GM12878 (cell line): ENCODE measurements around the gene SLC34A1. TPM values are rescaled to one million over a fixed set of nuclear protein-coding genes. Genes with fewer than 3 reads are reported as not detected.

Experiments used
- BHLHE40 ChIP-seq, 2 experiments: fragments of 450-650 bp in 1 of 2; IDR thresholded peaks; 2 replicates each; pipeline ENCODE4 v1.6.1; 2011 to 2017; ENCODE audit warnings: low read depth in 2 of 2, borderline replicate concordance in 1 of 2, improper control_type of control experiment in 1 of 2, low read length in 1 of 2, mild to moderate bottlenecking in 1 of 2
- CHD1 ChIP-seq: IDR thresholded peaks from 2 replicates; pipeline ENCODE4 v1.6.1; 2012; ENCODE audit warnings: low read depth, low read length, improper control_type of control experiment
- CHD2 ChIP-seq: IDR thresholded peaks from 2 replicates; pipeline ENCODE4 v1.6.1; 2011; ENCODE audit warnings: low read depth, low read length, improper control_type of control experiment, borderline replicate concordance
- DPF2 ChIP-seq: fragments of 450-650 bp; IDR thresholded peaks from 2 replicates; pipeline ENCODE4 v1.6.1; 2017; ENCODE audit warnings: mild to moderate bottlenecking
- EP300 ChIP-seq, 2 experiments: fragments of 150-350 bp in 1 of 2; IDR thresholded peaks; 2 replicates each; pipeline ENCODE4 v1.6.1; 2011 to 2012; ENCODE audit warnings: low read depth in 2 of 2, low read length in 2 of 2, borderline replicate concordance in 1 of 2, improper control_type of control experiment in 1 of 2, inconsistent platforms in 1 of 2; ENCODE audit not compliant: control insufficient read depth in 1 of 2
- HDGF ChIP-seq: fragments of 450-650 bp; IDR thresholded peaks from 2 replicates; pipeline ENCODE4 v1.6.1; 2016; ENCODE audit warnings: antibody characterized with exemption
- IKZF1 ChIP-seq: fragments of 450-650 bp; conservative IDR thresholded peaks from 2 replicates; pipeline ENCODE4 v1.6.1; 2017; ENCODE audit warnings: antibody characterized with exemption, mild to moderate bottlenecking
- IKZF2 ChIP-seq, 2 experiments: fragments of 450-650 bp; IDR thresholded peaks; 2 replicates each; pipeline ENCODE4 v1.6.1; 2017; ENCODE audit warnings: mild to moderate bottlenecking in 2 of 2, moderate library complexity in 2 of 2
- NBN ChIP-seq: fragments of 450-650 bp; IDR thresholded peaks from 2 replicates; pipeline ENCODE4 v1.6.1; 2016
- NFIC ChIP-seq: IDR thresholded peaks from 2 replicates; pipeline ENCODE4 v1.6.1; 2012; ENCODE audit warnings: low read depth, mild to moderate bottlenecking, inconsistent platforms, low read length, moderate library complexity
- NR2F1 ChIP-seq: fragments of 450-650 bp; conservative IDR thresholded peaks from 2 replicates; pipeline ENCODE4 v1.6.1; 2017; ENCODE audit warnings: mild to moderate bottlenecking
- RAD21 ChIP-seq: IDR thresholded peaks from 2 replicates; pipeline ENCODE4 v1.6.1; 2011; ENCODE audit warnings: mild to moderate bottlenecking, low read depth, low read length, moderate library complexity; ENCODE audit not compliant: insufficient read depth
- RUNX3 ChIP-seq: IDR thresholded peaks from 2 replicates; pipeline ENCODE4 v1.6.1; 2012; ENCODE audit warnings: low read length, inconsistent platforms
- SRF ChIP-seq, 2 experiments: IDR thresholded peaks; 2 replicates each; pipeline ENCODE4 v1.6.1; 2011; ENCODE audit warnings: low read depth in 2 of 2, low read length in 2 of 2, mild to moderate bottlenecking in 1 of 2, moderate library complexity in 1 of 2
- TBL1XR1 ChIP-seq: IDR thresholded peaks from 2 replicates; pipeline ENCODE4 v1.6.1; 2012; ENCODE audit warnings: low read depth, low read length, improper control_type of control experiment
- TCF12 ChIP-seq: IDR thresholded peaks from 2 replicates; pipeline ENCODE4 v1.6.1; 2011; ENCODE audit warnings: low read depth, mild to moderate bottlenecking, low read length
- ZNF622 ChIP-seq: fragments of 450-650 bp; IDR thresholded peaks from 2 replicates; pipeline ENCODE4 v1.6.1; 2017; ENCODE audit warnings: mild to moderate bottlenecking, inconsistent platforms
- polyA plus RNA-seq, 11 experiments: library from polyadenylated mRNA; depleted of rRNA in 4 of 11; unstranded in 6 of 11; stranded (reverse) in 5 of 11; fragments of >200 nt; fragmentation: Nextera tagmentation in 4 of 11; fragmentation: Illumina TruSeq in 1 of 11; extraction: Ambion mirVana in 4 of 11; extraction: Trizol in 1 of 11; gene quantifications; 1 replicate in 1 of 11; 2 replicates in 10 of 11; pipeline versions ENCODE4 v1.2.1 to v1.2.3, GENCODE V29; 2011 to 2016; ENCODE audit warnings: inconsistent platforms in 2 of 11, missing spikeins in 2 of 11, low read depth in 1 of 11
- total RNA-seq, 4 experiments: library from RNA; depleted of rRNA in 3 of 4; stranded (reverse); fragments of >200 nt in 3 of 4; fragmentation: Illumina TruSeq in 1 of 4; extraction: Trizol in 1 of 4; gene quantifications; 2 replicates each; pipeline versions ENCODE4 v1.2.1 to v1.2.3, GENCODE V29; 2013 to 2021
- TF ChIP-seq, protein P1 (sequence below): fragments of 450-650 bp; IDR thresholded peaks from 2 replicates; pipeline ENCODE4 v1.6.1; 2016; ENCODE audit warnings: mild to moderate bottlenecking
- TF ChIP-seq, protein P2 (sequence below): fragments of 450-650 bp; conservative IDR thresholded peaks from 2 replicates; pipeline ENCODE4 v1.6.1; 2017; ENCODE audit warnings: mild to moderate bottlenecking, moderate library complexity
- TF ChIP-seq, protein P3 (sequence below): IDR thresholded peaks from 2 replicates; pipeline ENCODE4 v1.6.1; 2012; ENCODE audit warnings: low read length, inconsistent platforms

SLC34A1 gene
- total and polyA plus RNA-seq, 10 of the 15 experiments (the other 5 are each of a cell fraction or from before 2014, with no cell fraction given) = 0.03 to 0.14 (median 0.09) TPM; not detected in 2

DNA sequence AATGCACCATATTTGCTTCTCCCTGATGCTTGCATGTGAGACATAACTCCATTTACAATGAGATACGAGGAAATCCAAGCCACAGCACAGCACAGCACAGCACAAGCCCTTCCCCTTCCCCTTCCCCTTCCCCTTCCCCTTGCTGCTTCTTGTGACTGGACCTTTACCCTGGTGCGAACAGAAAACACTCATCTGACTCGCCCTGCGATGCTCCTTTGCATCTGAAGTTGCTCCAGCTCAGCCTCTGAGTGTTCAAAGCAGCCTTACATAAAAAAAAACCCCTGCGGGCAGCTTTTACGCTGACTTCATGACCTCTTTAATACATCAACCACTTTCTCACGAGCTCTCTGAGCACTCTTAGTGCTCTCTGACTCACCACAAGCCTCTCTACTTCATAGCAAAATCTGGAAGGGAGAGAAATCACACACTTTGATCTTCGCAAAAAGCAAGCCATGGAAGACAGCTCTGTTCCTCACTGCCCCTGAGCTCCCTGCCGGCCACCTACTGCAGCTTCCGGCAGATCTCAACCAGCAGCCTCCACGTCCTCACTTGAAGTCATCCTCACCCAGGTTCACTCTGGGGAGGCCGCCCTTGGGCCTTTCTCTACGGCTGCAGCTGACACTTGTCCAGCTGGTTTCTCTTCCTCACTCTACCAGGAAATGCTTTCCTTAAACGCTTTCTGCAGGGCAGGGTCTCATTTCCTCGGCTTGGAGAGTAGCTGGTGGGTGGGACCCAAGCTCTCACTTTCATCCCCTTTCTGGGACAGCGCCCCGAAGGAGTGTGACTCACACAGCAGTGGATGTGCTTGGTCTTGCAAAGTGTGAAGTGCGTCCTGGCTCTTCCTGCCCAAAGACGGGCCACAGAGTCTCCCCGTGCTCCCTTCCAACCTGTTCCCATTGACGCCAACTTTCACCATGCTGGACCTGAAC lies 5.3 kb downstream of the SLC34A1 start (continued):
- TF ChIP-seq EP300 (IDR thresholded peaks at IDR 0.05; ENCODE audit: borderline replicate concordance in 1 of 2, control insufficient read depth in 1 of 2, low read depth in 2 of 2, low read length in 2 of 2) = peak in 1 of 2 experiments; percentile 16; a peak in 1 of 4 replicates
- TF ChIP-seq, protein P1, sequence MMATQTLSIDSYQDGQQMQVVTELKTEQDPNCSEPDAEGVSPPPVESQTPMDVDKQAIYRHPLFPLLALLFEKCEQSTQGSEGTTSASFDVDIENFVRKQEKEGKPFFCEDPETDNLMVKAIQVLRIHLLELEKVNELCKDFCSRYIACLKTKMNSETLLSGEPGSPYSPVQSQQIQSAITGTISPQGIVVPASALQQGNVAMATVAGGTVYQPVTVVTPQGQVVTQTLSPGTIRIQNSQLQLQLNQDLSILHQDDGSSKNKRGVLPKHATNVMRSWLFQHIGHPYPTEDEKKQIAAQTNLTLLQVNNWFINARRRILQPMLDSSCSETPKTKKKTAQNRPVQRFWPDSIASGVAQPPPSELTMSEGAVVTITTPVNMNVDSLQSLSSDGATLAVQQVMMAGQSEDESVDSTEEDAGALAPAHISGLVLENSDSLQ = peak; percentile 25; the same call in 1 of the 2 replicates
- peak; percentile 8; the same call in 1 of the 2 replicates for TF ChIP-seq HDGF
- 0 out of 2 replicates have a peak, but pooled peaks have one; percentile 26 for TF ChIP-seq NBN
- peak in 1 of 2 experiments; percentile 61; a peak in 2 of 4 replicates for TF ChIP-seq BHLHE40 (IDR thresholded peaks at IDR 0.05; ENCODE audit: borderline replicate concordance in 1 of 2, low read depth in 2 of 2, low read length in 1 of 2)
- TF ChIP-seq NFIC = peak; percentile 58; the same call in 1 of the 2 replicates
- no peak for TF ChIP-seq RAD21
- 0 out of 4 replicates have a peak, but pooled peaks of 1 of the 2 experiments have one; percentile 35 for TF ChIP-seq SRF (IDR thresholded peaks at IDR 0.05; ENCODE audit: low read depth in 2 of 2, low read length in 2 of 2)
- peak; percentile 71 for TF ChIP-seq RUNX3
- TF ChIP-seq CHD2 = no peak
- TF ChIP-seq, protein P2, sequence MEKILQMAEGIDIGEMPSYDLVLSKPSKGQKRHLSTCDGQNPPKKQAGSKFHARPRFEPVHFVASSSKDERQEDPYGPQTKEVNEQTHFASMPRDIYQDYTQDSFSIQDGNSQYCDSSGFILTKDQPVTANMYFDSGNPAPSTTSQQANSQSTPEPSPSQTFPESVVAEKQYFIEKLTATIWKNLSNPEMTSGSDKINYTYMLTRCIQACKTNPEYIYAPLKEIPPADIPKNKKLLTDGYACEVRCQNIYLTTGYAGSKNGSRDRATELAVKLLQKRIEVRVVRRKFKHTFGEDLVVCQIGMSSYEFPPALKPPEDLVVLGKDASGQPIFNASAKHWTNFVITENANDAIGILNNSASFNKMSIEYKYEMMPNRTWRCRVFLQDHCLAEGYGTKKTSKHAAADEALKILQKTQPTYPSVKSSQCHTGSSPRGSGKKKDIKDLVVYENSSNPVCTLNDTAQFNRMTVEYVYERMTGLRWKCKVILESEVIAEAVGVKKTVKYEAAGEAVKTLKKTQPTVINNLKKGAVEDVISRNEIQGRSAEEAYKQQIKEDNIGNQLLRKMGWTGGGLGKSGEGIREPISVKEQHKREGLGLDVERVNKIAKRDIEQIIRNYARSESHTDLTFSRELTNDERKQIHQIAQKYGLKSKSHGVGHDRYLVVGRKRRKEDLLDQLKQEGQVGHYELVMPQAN = peak; percentile 52; the same call in 1 of the 2 replicates
- peak; percentile 47 for TF ChIP-seq IKZF1
- TF ChIP-seq NR2F1 = peak; percentile 91
- no peak for TF ChIP-seq CHD1
- TF ChIP-seq, protein P3, sequence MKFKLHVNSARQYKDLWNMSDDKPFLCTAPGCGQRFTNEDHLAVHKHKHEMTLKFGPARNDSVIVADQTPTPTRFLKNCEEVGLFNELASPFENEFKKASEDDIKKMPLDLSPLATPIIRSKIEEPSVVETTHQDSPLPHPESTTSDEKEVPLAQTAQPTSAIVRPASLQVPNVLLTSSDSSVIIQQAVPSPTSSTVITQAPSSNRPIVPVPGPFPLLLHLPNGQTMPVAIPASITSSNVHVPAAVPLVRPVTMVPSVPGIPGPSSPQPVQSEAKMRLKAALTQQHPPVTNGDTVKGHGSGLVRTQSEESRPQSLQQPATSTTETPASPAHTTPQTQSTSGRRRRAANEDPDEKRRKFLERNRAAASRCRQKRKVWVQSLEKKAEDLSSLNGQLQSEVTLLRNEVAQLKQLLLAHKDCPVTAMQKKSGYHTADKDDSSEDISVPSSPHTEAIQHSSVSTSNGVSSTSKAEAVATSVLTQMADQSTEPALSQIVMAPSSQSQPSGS = peak; percentile 80
- TF ChIP-seq TBL1XR1 = 0 out of 2 replicates have a peak, but pooled peaks have one; percentile 28
- TF ChIP-seq DPF2 = 0 out of 2 replicates have a peak, but pooled peaks have one; percentile 44
- TF ChIP-seq TCF12 = peak; percentile 61; the same call in 1 of the 2 replicates
- TF ChIP-seq ZNF622 = 0 out of 2 replicates have a peak, but pooled peaks have one; percentile 4
- peak; percentile 38 to 44; a peak in 1 of 4 replicates for TF ChIP-seq IKZF2 (IDR thresholded peaks at IDR 0.05)
